K562 (cell line): ENCODE results near the gene EPYC. TPM values are rescaled to one million over a fixed set of nuclear protein-coding genes. Genes with fewer than 3 reads are reported as not detected.

ENCODE experiments used
- ATAC-seq: fragments of 200-7000 bp; cut with Tn5 transposase; 3 replicates; pipeline ENCODE4 v1.9.1; 2020; ENCODE audit warnings: moderate library complexity
- BruUV-seq: library from RNA; stranded (reverse); fragments of 400-500 nt; replicated peaks from 2 replicates; lab custom pipeline; 2021; lab: Mats Ljungman, UMichigan
- CTCF ChIA-PET: fragments of 300-600 bp; formaldehyde crosslinking; extraction: SDS; loops from one replicate; lab custom pipeline; 2021; ENCODE audit warnings: low intra/inter-chr PET ratio; lab: Yijun Ruan, JAX
- POLR2A ChIA-PET: fragments of 300-600, 350-650 bp; sonication (Branson Sonifier 250); formaldehyde crosslinking; extraction: SDS; loops from one replicate; lab custom pipeline; 2021; ENCODE audit warnings: antibody characterized with exemption, inconsistent platforms; lab: Yijun Ruan, JAX
- DNase-seq, 4 experiments: peaks; one replicate each; pipeline versions ENCODE4 v3.0.0 to v3.0.0-alpha.2; 2011 to 2018; ENCODE audit warnings: low spot score in 3 of 4, mixed read lengths in 3 of 4; ENCODE audit errors: extremely low read depth in 1 of 4
- FAIRE-seq: peaks from 2 replicates; lab custom pipeline; 2011; peaks lifted over from hg19 to GRCh38; lab: Jason Lieb, UNC
- H2AFZ ChIP-seq: 2 replicates; pipeline ENCODE4 v1.6.0; 2011; ENCODE audit warnings: low read depth, low read length, control low read depth, inconsistent platforms
- H3K27ac ChIP-seq: fragments of 200-600 bp; 3 replicates; pipeline ENCODE4 v1.8.0; 2011; ENCODE audit warnings: low read depth, mild to moderate bottlenecking, control low read depth, inconsistent platforms, low read length, moderate library complexity, mixed read lengths; ENCODE audit errors: extremely low read depth
- H3K27me3 ChIP-seq, 2 experiments: fragments of 300-600 bp in 1 of 2; 2 replicates in 1 of 2; 3 replicates in 1 of 2; pipeline versions ENCODE4 v1.6.0 to v1.8.0; 2011; ENCODE audit warnings: inconsistent platforms in 2 of 2, low read length in 2 of 2, mild to moderate bottlenecking in 1 of 2, mixed read lengths in 1 of 2, moderate library complexity in 1 of 2; ENCODE audit not compliant: control insufficient read depth in 2 of 2, insufficient read depth in 2 of 2
- H3K36me3 ChIP-seq: fragments of 300-600 bp; 3 replicates; pipeline ENCODE4 v1.8.0; 2011; ENCODE audit warnings: mild to moderate bottlenecking, low read length, inconsistent platforms; ENCODE audit not compliant: control insufficient read depth, insufficient read depth
- H3K4me1 ChIP-seq, 2 experiments: fragments of 200-600 bp in 1 of 2; replicated peaks in 1 of 2; 2 replicates in 1 of 2; 3 replicates in 1 of 2; pipeline versions ENCODE4 v1.5.1 to v1.8.0; 2011; ENCODE audit warnings: inconsistent platforms in 2 of 2, low read length in 2 of 2, mild to moderate bottlenecking in 1 of 2, mixed read lengths in 1 of 2, moderate library complexity in 1 of 2; ENCODE audit not compliant: control insufficient read depth in 2 of 2, insufficient read depth in 2 of 2
- H3K4me2 ChIP-seq: 2 replicates; pipeline ENCODE4 v1.6.1; 2011; ENCODE audit warnings: low read length, control low read depth, inconsistent platforms, mixed read lengths; ENCODE audit not compliant: insufficient read depth
- H3K4me3 ChIP-seq: fragments of 200-600 bp; sonication (generic), shearing (Covaris generic); 2 replicates; pipeline ENCODE4 v1.5.1; 2016; ENCODE audit warnings: control low read depth, inconsistent platforms
- H3K79me2 ChIP-seq: fragments of 200-600 bp; 3 replicates; pipeline ENCODE4 v1.8.0; 2011; ENCODE audit warnings: low read length, inconsistent platforms; ENCODE audit not compliant: control insufficient read depth, insufficient read depth
- H3K9ac ChIP-seq, 2 experiments: 2 replicates each; pipeline versions ENCODE4 v1.6.0 to v1.6.1; 2011; ENCODE audit warnings: low read depth in 2 of 2, low read length in 2 of 2, control low read depth in 1 of 2, inconsistent platforms in 1 of 2, mild to moderate bottlenecking in 1 of 2, mixed read lengths in 1 of 2; ENCODE audit not compliant: insufficient read depth in 1 of 2
- H3K9me1 ChIP-seq: one replicate; pipeline ENCODE4 v1.6.0; 2011; ENCODE audit warnings: inconsistent platforms, mild to moderate bottlenecking, low read length, moderate library complexity; ENCODE audit not compliant: control insufficient read depth, insufficient read depth
- H3K9me3 ChIP-seq: replicated peaks from 2 replicates; pipeline ENCODE4 v1.5.1; 2011; ENCODE audit warnings: low read depth, low read length, inconsistent platforms; ENCODE audit not compliant: control insufficient read depth, insufficient read depth
- H4K20me1 ChIP-seq: replicated peaks from 2 replicates; pipeline ENCODE4 v1.6.1; 2011; ENCODE audit warnings: low read length, inconsistent platforms, mixed read lengths; ENCODE audit not compliant: control insufficient read depth, insufficient read depth
- GABPA ChIP-seq: fragments of 200-800 bp; sonication (Bioruptor generic); conservative IDR thresholded peaks from 2 replicates; pipeline ENCODE4 v1.6.1; 2016; ENCODE audit warnings: low read depth, missing genetic modification characterization, missing compliant biosample characterization
- HEY1 ChIP-seq: fragments of 250-450 bp; sonication (Bioruptor Pico); IDR thresholded peaks from 2 replicates; pipeline ENCODE4 v1.5.0; 2020; ENCODE audit warnings: mild to moderate bottlenecking, moderate library complexity, borderline replicate concordance
- PML ChIP-seq: IDR thresholded peaks from 2 replicates; pipeline ENCODE4 v1.6.1; 2012; ENCODE audit warnings: low read length, inconsistent platforms
- POLR2AphosphoS2 ChIP-seq: IDR thresholded peaks from 2 replicates; pipeline ENCODE4 v1.6.1; 2012; ENCODE audit warnings: low read length, improper control_type of control experiment
- SAFB2 ChIP-seq: fragments of 200-400 bp; formaldehyde crosslinking; IDR thresholded peaks from 2 replicates; pipeline ENCODE4 v1.6.1; 2018; ENCODE audit warnings: borderline replicate concordance, low read length, low read depth, moderate library complexity; ENCODE audit not compliant: severe bottlenecking
- U2AF1 ChIP-seq: fragments of 200-400 bp; formaldehyde crosslinking; optimal IDR thresholded peaks from 2 replicates; pipeline ENCODE3; 2017; ENCODE audit warnings: mild to moderate bottlenecking, low read depth, low read length, moderate library complexity
- ZC3H11A ChIP-seq: IDR thresholded peaks from 2 replicates; pipeline ENCODE4 v1.6.1; 2012; ENCODE audit warnings: low read depth, low read length, improper control_type of control experiment
- ZNF324 ChIP-seq: fragments of 250-450 bp; sonication (Bioruptor Pico); IDR thresholded peaks from 2 replicates; pipeline ENCODE4 v1.4.0; 2020; ENCODE audit warnings: mild to moderate bottlenecking
- WGBS: fragments of 100-300 bp; shearing (Covaris generic); methylation state at CpG from one replicate; pipeline ENCODE4 v1.1.6; 2016; ENCODE audit warnings: low coverage, mixed read lengths; ENCODE audit not compliant: insufficient coverage; ENCODE audit errors: missing lambda C conversion rate; 5-methylcytosine and 5-hydroxymethylcytosine counted together
- in situ Hi-C: fragments of 300-500 bp; cut with MboI; formaldehyde crosslinking; loops from 4 replicates; pipeline ENCODE4 v1.15.0; 2018; ENCODE audit warnings: inconsistent platforms, mixed read lengths
- intact Hi-C: fragments of 100-400 bp; cut with micrococcal nuclease; formaldehyde crosslinking; loops from 2 replicates; pipeline ENCODE4 v1.14.2; 2022
- polyA plus RNA-seq, 8 experiments: library from polyadenylated mRNA; depleted of rRNA in 4 of 8; stranded (reverse) in 5 of 8; unstranded in 3 of 8; fragments of >200 nt; fragmentation: Nextera tagmentation in 2 of 8; fragmentation: Illumina TruSeq in 1 of 8; extraction: Ambion mirVana in 2 of 8; extraction: Trizol in 1 of 8; gene quantifications; 2 replicates each; pipeline versions ENCODE4 v1.2.1 to v1.2.3, GENCODE V29; 2011 to 2014; ENCODE audit warnings: inconsistent platforms in 1 of 8, missing spikeins in 1 of 8
- total RNA-seq, 7 experiments: library from RNA; depleted of rRNA in 6 of 7; stranded (reverse); fragments of >200 nt in 6 of 7; fragmentation: Illumina TruSeq in 2 of 7; extraction: Trizol in 2 of 7; gene quantifications; 2 replicates each; pipeline versions ENCODE4 v1.2.1 to v1.2.3, GENCODE V29; 2011 to 2021; ENCODE audit warnings: low replicate concordance in 1 of 7

Gene EPYC
- total and polyA plus RNA-seq, 9 of the 15 experiments (the other 6 are each of a cell fraction or from before 2014, with no cell fraction given): not detected

DNA sequence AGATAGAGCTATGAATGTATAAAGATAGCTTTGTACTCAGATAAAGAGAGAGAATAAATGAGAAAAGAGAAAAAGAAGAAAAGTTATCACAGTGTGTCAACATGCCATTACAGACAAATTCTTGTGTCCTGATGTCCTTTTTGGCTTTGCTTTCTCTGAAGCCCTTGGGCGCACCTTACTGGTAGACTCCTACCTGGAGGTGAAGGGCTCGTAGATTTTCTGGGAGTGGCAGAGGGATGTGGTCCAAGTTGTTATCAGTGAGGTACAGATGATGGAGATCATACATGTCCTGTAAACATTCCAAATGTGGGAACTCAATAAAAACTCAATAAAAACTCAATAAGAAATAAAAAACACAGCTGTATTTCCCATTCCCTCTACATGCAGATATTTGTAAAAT, 34.9 kb downstream of the EPYC start (continued):
- TF ChIP-seq HEY1 (CRISPR knock-in tag) (no peak), U2AF1 (no peak)

DNA sequence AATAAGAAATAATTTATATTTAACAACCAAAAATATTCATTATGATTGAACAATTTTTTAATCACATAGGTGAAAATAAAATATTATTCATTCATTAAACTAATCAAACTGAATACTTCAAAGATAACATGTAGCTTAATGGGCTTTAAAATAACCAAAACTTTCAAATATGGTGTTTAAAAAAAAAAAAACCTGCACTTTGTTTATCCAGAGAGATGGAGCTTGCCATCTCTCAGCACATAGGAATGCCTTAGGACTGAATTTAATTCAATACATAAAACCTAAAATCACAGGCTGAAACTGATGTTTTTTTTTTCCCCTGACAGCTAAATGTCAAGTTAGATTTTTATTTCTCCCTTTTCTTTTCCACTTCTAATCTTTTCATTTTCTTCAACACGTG, 35.4 kb downstream of the EPYC start:
- Histone ChIP-seq H3K4me3 (no peak overlapping the region), H3K9ac (no peak overlapping the region), H3K79me2 (no peaks in the 10 kb centered on the region), H3K4me1 (no peaks in the 10 kb centered on the region), H3K9me3 (no peaks in the 10 kb centered on the region), H3K4me2 (no peak overlapping the region), H3K36me3 (no peaks in the 10 kb centered on the region), H3K9me1 (no peaks in the 10 kb centered on the region), H2AFZ (no peak overlapping the region), H3K27ac (no peak overlapping the region), H4K20me1 (no peaks in the 10 kb centered on the region), H3K27me3 (no peaks in the 10 kb centered on the region)
- intact Hi-C loops: no loop called here
- FAIRE-seq (no peak), ATAC-seq (no peak), DNase-seq (no peak)
- 0% methylated on average over 1 of the region's 1 CpG for WGBS
- TF ChIP-seq ZNF324 (CRISPR knock-in tag): no peak
- TF ChIP-seq GABPA (tag): no peak
- TF ChIP-seq ZC3H11A: no peak
- TF ChIP-seq POLR2AphosphoS2: no peak
- no peak for TF ChIP-seq PML
- TF ChIP-seq SAFB2: no peak
- no TSS peak for BruUV-seq
- in situ Hi-C loops: loop anchor here (25.0 kb wide), 2 partner anchors 1668 to 1957 kb away; no protein-coding TSS in a partner anchor
- CTCF ChIA-PET: no interaction called here
- POLR2A ChIA-PET: no interaction called here
